Measurements from ENCODE around the gene KLHDC7B.

Gene KLHDC7B

DNA sequence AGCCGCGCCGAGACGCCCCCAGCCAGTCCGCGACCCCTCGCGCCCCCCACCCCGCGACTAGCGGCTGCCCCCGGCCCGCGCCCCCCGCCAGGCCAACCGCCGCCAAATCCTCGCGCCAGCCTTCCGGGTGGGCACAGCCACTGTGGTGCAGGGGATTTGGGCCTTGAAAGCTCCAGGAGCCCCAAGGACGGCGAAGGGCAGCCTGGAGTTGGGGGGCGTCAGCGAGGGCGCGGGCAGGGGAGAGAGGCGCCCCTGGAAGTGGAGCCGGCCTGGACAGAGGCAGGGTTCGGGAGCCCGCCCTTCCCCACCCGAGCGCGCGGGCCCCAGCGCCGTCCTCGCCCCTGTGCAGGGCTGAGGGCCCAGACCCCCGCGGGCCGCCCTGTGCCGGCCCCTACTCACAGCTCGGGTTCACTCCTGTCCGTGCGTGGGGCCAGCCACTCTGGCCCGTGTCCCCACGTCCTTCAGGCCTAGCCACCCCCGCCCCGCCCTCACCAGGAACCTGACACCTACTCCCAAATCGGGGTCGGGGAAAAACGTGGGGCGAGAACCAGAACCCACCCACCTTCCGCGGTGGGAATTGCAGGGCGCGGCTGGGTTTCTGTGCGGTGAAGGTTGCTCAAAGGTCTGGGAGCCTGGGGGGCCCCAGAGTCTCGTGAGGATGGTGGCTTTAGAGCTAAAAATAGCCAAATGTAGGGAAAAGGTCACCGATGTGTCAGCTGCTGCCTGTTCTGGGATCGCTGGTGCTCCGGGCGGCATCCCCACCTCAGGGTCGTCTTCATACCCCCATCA is 32.5 kb downstream of the KLHDC7B start, which contains the start of gene CPT1B:
Gene CPT1B, minus strand, starts transcription at position 441 of the 789 bp plus-strand sequence. CDS start 512 bp downstream, outside the sequence.
- no peak for TF ChIP-seq YY1 (IDR thresholded peaks at IDR 0.05; ENCODE audit: insufficient read depth, insufficient read length)
- no peak for TF ChIP-seq SUZ12 (IDR thresholded peaks at IDR 0.05; ENCODE audit: extremely low read depth, insufficient read depth, insufficient read length)
- TF ChIP-seq ZNF274 (IDR thresholded peaks at IDR 0.05; ENCODE audit: low read depth, low read length), result no peak
- peaks cover 65% of the 10 kb centered on the region for H3K36me3 ChIP-seq (ENCODE audit: insufficient read depth, insufficient read length, low read length)
- no peaks in the 10 kb centered on the region for H3K9me3 ChIP-seq (ENCODE audit: insufficient read depth, low read length)
- no peak within 1 kb of the TSS for H3K4me3 ChIP-seq (ENCODE audit: insufficient read length, low read depth)
- DNase-seq (ENCODE audit: low read depth, low spot score), result no peak
- H3K4me1 ChIP-seq (ENCODE audit: insufficient read depth, insufficient read length), result peaks cover 4% of the 10 kb centered on the region
- H3K9ac ChIP-seq (ENCODE audit: insufficient read length, low read depth), result no peak within 1 kb of the TSS
- H3K27me3 ChIP-seq (ENCODE audit: insufficient read depth, insufficient read length), result no peaks in the 10 kb centered on the region

DNA sequence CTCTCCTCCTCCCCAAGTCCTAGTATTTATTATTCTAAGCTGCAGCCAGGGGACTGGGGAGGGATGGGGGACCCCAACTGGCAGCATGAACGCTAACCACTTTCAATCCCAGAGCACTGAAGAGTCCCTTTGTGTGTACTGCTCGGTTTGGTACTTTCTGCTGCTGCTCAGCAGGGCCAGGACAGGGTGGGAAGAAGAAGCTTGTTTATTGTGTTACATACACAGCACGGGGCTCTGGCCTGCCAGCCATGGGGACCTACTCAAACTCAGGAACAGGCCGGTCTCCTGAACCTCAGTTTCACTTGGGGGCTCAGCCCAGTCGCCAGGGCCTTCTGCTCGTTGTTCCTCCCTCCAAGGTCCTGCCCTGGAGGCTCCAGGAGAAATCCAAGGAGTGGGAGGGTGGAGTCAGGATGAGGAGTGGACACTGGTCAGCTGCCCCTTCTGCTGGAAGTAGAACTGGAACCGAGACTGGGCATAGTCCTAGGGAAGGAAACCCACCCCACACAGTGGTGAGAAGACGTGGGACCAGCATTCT is 33.1 kb downstream of the KLHDC7B start:
- Histone ChIP-seq H3K4me3 (ENCODE audit: insufficient read length, low read depth) (no peak overlapping the region), H3K9me3 (ENCODE audit: insufficient read depth, low read length) (no peaks in the 10 kb centered on the region), H3K4me1 (ENCODE audit: insufficient read depth, insufficient read length) (peaks cover 4% of the 10 kb centered on the region), H3K36me3 (ENCODE audit: insufficient read depth, insufficient read length, low read length) (peaks cover 59% of the 10 kb centered on the region), H3K9ac (ENCODE audit: insufficient read length, low read depth) (no peak overlapping the region), H3K27me3 (ENCODE audit: insufficient read depth, insufficient read length) (no peaks in the 10 kb centered on the region)
- TF ChIP-seq ZNF274 (IDR thresholded peaks at IDR 0.05; ENCODE audit: low read depth, low read length), result no peak
- TF ChIP-seq SUZ12 (IDR thresholded peaks at IDR 0.05; ENCODE audit: extremely low read depth, insufficient read depth, insufficient read length), result no peak
- TF ChIP-seq YY1 (IDR thresholded peaks at IDR 0.05; ENCODE audit: insufficient read depth, insufficient read length), result no peak
- no peak for DNase-seq (ENCODE audit: low read depth, low spot score)

- Histone ChIP-seq H3K27me3 (ENCODE audit: insufficient read depth, insufficient read length) (no peaks in the 10 kb centered on the region), H3K36me3 (ENCODE audit: insufficient read depth, insufficient read length, low read length) (peaks cover 50% of the 10 kb centered on the region), H3K9me3 (ENCODE audit: insufficient read depth, low read length) (no peaks in the 10 kb centered on the region), H3K4me1 (ENCODE audit: insufficient read depth, insufficient read length) (peaks cover 4% of the 10 kb centered on the region), H3K9ac (ENCODE audit: insufficient read length, low read depth) (no peak overlapping the region), H3K4me3 (ENCODE audit: insufficient read length, low read depth) (no peak overlapping the region)
- DNase-seq (ENCODE audit: low read depth, low spot score), result no peak
- no peak for TF ChIP-seq YY1 (IDR thresholded peaks at IDR 0.05; ENCODE audit: insufficient read depth, insufficient read length)
- no peak for TF ChIP-seq SUZ12 (IDR thresholded peaks at IDR 0.05; ENCODE audit: extremely low read depth, insufficient read depth, insufficient read length)
- no peak for TF ChIP-seq ZNF274 (IDR thresholded peaks at IDR 0.05; ENCODE audit: low read depth, low read length)
Measured at GRCh38 chr22:50579752-50580151, 34.1 kb downstream of the KLHDC7B start.

GRCh38 chr22:50581031-50581949 is 35.6 kb downstream of the KLHDC7B start:
- no peaks in the 10 kb centered on the region for H3K27me3 ChIP-seq (ENCODE audit: insufficient read depth, insufficient read length)
- H3K9ac ChIP-seq (ENCODE audit: insufficient read length, low read depth), result peak overlapping the region; percentile 93
- peaks cover 39% of the 10 kb centered on the region for H3K36me3 ChIP-seq (ENCODE audit: insufficient read depth, insufficient read length, low read length)
- no peaks in the 10 kb centered on the region for H3K9me3 ChIP-seq (ENCODE audit: insufficient read depth, low read length)
- H3K4me1 ChIP-seq (ENCODE audit: insufficient read depth, insufficient read length), result peaks cover 4% of the 10 kb centered on the region
- peak overlapping the region; percentile 72 for H3K4me3 ChIP-seq (ENCODE audit: insufficient read length, low read depth)
- no peak for DNase-seq (ENCODE audit: low read depth, low spot score)
- no peak for TF ChIP-seq SUZ12 (IDR thresholded peaks at IDR 0.05; ENCODE audit: extremely low read depth, insufficient read depth, insufficient read length)
- TF ChIP-seq YY1 (IDR thresholded peaks at IDR 0.05; ENCODE audit: insufficient read depth, insufficient read length), result no peak
- TF ChIP-seq ZNF274 (IDR thresholded peaks at IDR 0.05; ENCODE audit: low read depth, low read length), result no peak

- peaks cover 35% of the 10 kb centered on the region for H3K36me3 ChIP-seq (ENCODE audit: insufficient read depth, insufficient read length, low read length)
- peaks cover 4% of the 10 kb centered on the region for H3K4me1 ChIP-seq (ENCODE audit: insufficient read depth, insufficient read length)
- H3K27me3 ChIP-seq (ENCODE audit: insufficient read depth, insufficient read length), result no peaks in the 10 kb centered on the region
- H3K9ac ChIP-seq (ENCODE audit: insufficient read length, low read depth), result peak overlapping the region; percentile 93
- H3K4me3 ChIP-seq (ENCODE audit: insufficient read length, low read depth), result peak overlapping the region; percentile 72
- no peak for TF ChIP-seq SUZ12 (IDR thresholded peaks at IDR 0.05; ENCODE audit: extremely low read depth, insufficient read depth, insufficient read length)
- TF ChIP-seq ZNF274 (IDR thresholded peaks at IDR 0.05; ENCODE audit: low read depth, low read length), result no peak
- TF ChIP-seq YY1 (IDR thresholded peaks at IDR 0.05; ENCODE audit: insufficient read depth, insufficient read length), result no peak
- no peaks in the 10 kb centered on the region for H3K9me3 ChIP-seq (ENCODE audit: insufficient read depth, low read length)
- DNase-seq (ENCODE audit: low read depth, low spot score), result no peak
Measured at GRCh38 chr22:50581950-50582492, 36.3 kb downstream of the KLHDC7B start.

DNA sequence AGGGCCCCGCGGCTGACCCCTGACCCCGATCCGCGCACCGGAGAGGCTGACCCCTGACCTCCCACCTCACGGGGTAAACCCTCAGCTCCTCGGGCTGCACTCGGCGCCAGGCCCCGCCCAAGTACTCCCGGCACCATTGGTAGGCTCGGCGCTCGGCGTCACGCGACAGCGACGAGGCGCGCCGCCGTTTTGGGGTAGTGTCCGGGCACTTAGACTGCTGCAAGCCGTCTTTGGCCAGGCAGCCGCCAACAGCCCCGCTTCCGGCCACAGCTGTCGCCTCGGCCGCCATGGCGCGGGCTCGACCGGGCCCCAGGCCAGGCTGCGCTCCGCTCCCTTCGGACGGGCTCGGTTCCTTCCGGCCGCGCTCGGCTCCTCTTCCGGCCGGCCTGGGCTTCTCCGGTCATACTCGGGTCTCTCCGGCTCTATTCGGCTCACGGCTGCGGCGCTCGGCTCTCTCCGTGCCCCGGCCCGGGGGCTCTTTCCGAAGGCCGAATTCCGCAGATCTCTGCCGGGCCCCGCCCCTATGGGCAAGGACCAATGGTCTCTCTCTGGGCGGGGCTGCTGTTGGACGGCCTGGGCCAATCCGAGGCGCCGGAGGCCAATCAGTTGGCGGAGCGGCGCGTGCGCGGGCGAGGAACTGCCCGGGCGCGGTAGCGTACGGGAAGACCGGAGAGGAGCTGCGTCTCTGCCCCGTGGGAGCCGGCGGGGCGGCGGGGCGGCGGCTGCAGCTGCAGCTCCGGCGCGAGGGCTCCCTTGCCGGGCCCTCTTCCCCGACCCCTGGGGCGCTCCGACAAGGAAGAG is 37.0 kb downstream of the KLHDC7B start, which contains the start of gene CHKB:
Gene CHKB, minus strand, starts transcription at position 357 of the 801 bp plus-strand sequence. Its CDS starts 68 bp downstream, at position 289.
- no peaks in the 10 kb centered on the region for H3K27me3 ChIP-seq (ENCODE audit: insufficient read depth, insufficient read length)
- H3K36me3 ChIP-seq (ENCODE audit: insufficient read depth, insufficient read length, low read length), result peaks cover 28% of the 10 kb centered on the region
- DNase-seq (ENCODE audit: low read depth, low spot score), result peak; percentile 87
- peaks cover 4% of the 10 kb centered on the region for H3K4me1 ChIP-seq (ENCODE audit: insufficient read depth, insufficient read length)
- TF ChIP-seq ZNF274 (IDR thresholded peaks at IDR 0.05; ENCODE audit: low read depth, low read length) (no peak), YY1 (IDR thresholded peaks at IDR 0.05; ENCODE audit: insufficient read depth, insufficient read length) (no peak), SUZ12 (IDR thresholded peaks at IDR 0.05; ENCODE audit: extremely low read depth, insufficient read depth, insufficient read length) (no peak)
- no peaks in the 10 kb centered on the region for H3K9me3 ChIP-seq (ENCODE audit: insufficient read depth, low read length)
- peak within 1 kb of the TSS; percentile 95 for H3K9ac ChIP-seq (ENCODE audit: insufficient read length, low read depth)
- peak within 1 kb of the TSS; percentile 84 for H3K4me3 ChIP-seq (ENCODE audit: insufficient read length, low read depth)
